ENCODE measurements around the gene TMEM132E.
A peak's percentile ranks its signal among the peaks of the same experiment; 100 is the strongest.

TMEM132E gene

DNA sequence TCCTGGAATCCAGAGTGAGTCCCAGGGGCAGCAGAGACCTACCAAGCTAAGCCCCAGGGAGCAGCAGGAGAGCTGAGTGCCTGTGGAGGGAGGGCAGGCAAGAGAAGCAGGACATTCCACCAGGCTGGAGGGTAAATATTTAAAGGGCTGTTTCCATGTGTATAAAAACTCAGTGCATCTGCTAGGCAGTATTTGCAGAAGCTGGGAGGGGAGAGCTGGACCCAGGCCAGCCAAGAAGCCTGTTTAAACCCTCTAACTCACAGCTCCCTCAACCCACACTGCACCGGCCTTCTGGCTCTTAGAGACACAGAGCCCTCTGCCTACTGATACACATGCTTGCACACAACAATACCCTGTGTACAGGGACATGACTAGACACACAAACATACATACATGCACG lies 22.5 kb upstream of the TMEM132E start:
- TF ChIP-seq, protein P1, sequence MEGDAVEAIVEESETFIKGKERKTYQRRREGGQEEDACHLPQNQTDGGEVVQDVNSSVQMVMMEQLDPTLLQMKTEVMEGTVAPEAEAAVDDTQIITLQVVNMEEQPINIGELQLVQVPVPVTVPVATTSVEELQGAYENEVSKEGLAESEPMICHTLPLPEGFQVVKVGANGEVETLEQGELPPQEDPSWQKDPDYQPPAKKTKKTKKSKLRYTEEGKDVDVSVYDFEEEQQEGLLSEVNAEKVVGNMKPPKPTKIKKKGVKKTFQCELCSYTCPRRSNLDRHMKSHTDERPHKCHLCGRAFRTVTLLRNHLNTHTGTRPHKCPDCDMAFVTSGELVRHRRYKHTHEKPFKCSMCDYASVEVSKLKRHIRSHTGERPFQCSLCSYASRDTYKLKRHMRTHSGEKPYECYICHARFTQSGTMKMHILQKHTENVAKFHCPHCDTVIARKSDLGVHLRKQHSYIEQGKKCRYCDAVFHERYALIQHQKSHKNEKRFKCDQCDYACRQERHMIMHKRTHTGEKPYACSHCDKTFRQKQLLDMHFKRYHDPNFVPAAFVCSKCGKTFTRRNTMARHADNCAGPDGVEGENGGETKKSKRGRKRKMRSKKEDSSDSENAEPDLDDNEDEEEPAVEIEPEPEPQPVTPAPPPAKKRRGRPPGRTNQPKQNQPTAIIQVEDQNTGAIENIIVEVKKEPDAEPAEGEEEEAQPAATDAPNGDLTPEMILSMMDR (IDR thresholded peaks at IDR 0.05) = no peak
- no peak overlapping the region for H3K27ac Mint-ChIP-seq
- H3K4me3 Mint-ChIP-seq = no peak overlapping the region
- H3K4me1 Mint-ChIP-seq = no peaks in the 10 kb centered on the region
- H3K36me3 Mint-ChIP-seq (ENCODE audit: low read depth) = no peaks in the 10 kb centered on the region
- no peaks in the 10 kb centered on the region for H3K9me3 Mint-ChIP-seq
- no peak for DNase-seq
- H3K27me3 Mint-ChIP-seq (ENCODE audit: low read depth, poor library complexity) = peaks cover 34% of the 10 kb centered on the region

DNA sequence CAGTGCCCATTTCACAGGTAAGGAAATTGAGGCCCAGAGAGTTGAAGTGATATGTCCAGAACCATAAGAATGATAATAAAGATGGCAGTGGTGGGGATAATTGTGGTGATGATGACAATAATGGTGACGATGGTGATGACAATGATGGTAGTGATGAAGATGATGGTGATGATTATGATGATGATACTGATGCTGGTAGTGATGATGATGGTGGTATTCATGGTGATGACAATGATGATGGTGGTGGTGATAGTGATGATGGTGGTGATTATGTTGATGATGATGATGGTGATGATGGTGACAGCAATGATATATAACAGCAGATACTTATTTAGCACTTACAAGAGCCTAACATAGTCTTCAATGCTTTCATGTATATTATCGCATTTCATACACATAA lies 18.1 kb upstream of the TMEM132E start:
- no peak for DNase-seq
- Mint-ChIP-seq H3K9me3 (no peaks in the 10 kb centered on the region), H3K27ac (no peak overlapping the region), H3K27me3 (ENCODE audit: low read depth, poor library complexity) (peaks cover 16% of the 10 kb centered on the region), H3K4me3 (no peak overlapping the region), H3K36me3 (ENCODE audit: low read depth) (no peaks in the 10 kb centered on the region), H3K4me1 (no peaks in the 10 kb centered on the region)
- TF ChIP-seq, protein P1 (IDR thresholded peaks at IDR 0.05) = no peak

DNA sequence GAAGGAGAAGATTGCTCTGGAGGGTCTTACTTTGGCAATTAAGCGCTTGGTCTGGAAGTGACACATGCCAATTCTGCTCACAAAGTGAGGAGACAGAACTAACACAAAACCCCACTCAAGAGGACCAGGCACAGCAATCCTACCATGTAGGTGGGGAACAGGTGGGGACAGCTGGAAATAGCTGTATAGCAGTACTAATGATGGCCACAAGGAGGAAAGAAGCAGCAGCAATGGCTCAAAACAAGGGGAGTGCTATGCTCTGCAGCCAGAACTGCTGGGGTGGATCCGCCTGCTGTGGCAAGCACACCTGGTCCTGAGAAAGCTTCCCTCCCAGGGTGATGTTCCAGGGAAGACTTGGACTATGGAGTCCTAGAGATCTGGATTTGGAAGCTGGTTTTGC lies 17.0 kb upstream of the TMEM132E start:
- H3K9me3 Mint-ChIP-seq = no peaks in the 10 kb centered on the region
- H3K4me1 Mint-ChIP-seq = no peaks in the 10 kb centered on the region
- DNase-seq = no peak
- no peak overlapping the region for H3K27ac Mint-ChIP-seq
- peaks cover 16% of the 10 kb centered on the region for H3K27me3 Mint-ChIP-seq (ENCODE audit: low read depth, poor library complexity)
- no peaks in the 10 kb centered on the region for H3K36me3 Mint-ChIP-seq (ENCODE audit: low read depth)
- H3K4me3 Mint-ChIP-seq = no peak overlapping the region
- TF ChIP-seq, protein P1 (IDR thresholded peaks at IDR 0.05) = peak; percentile 44

DNA sequence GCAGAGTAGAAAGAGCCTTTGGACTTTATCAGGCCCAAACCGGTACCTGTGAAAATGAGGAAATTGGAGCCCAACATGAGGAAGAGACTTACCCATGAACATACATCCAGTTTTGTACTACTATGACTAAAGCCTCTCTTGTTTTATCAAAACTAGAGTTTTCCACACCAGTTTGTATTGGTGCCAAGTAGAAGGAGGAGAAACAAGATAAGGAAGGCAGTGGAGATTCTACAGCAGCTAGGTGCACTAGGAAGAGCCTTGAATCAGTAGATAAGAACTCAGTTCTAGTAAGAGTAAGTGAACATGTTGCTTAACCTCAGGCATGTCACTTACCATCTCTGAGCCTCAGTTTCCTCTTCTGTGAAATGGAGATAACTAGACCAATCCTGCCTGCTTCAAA lies 13.7 kb upstream of the TMEM132E start:
- no peaks in the 10 kb centered on the region for H3K4me1 Mint-ChIP-seq
- no peaks in the 10 kb centered on the region for H3K36me3 Mint-ChIP-seq (ENCODE audit: low read depth)
- no peak overlapping the region for H3K27ac Mint-ChIP-seq
- H3K9me3 Mint-ChIP-seq = no peaks in the 10 kb centered on the region
- no peak overlapping the region for H3K4me3 Mint-ChIP-seq
- no peak for DNase-seq
- H3K27me3 Mint-ChIP-seq (ENCODE audit: low read depth, poor library complexity) = peaks cover 16% of the 10 kb centered on the region
- TF ChIP-seq, protein P1 (IDR thresholded peaks at IDR 0.05) = no peak

DNA sequence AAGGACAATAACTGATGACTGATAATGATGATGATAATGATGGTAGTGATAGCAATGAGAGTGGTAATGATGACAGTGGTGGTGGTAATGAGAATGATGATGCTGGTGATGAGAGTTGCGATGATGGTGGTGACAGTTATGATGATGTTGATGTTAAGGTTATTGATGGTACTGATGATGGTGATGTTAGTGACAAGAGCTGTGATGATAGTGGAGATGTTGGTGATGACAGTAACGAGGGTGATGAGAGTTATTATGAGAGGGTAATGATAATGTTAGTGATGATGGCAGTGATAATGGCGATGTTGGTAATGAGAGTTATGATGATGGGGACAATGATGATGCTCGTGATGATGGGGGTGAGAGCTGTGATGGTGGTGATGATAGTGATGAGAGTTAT lies 13.2 kb upstream of the TMEM132E start:
- DNase-seq = no peak
- H3K4me1 Mint-ChIP-seq = no peaks in the 10 kb centered on the region
- no peak overlapping the region for H3K4me3 Mint-ChIP-seq
- no peaks in the 10 kb centered on the region for H3K9me3 Mint-ChIP-seq
- no peak overlapping the region for H3K27ac Mint-ChIP-seq
- H3K27me3 Mint-ChIP-seq (ENCODE audit: low read depth, poor library complexity) = peaks cover 15% of the 10 kb centered on the region
- TF ChIP-seq, protein P1 (IDR thresholded peaks at IDR 0.05) = no peak
- H3K36me3 Mint-ChIP-seq (ENCODE audit: low read depth) = no peaks in the 10 kb centered on the region

DNA sequence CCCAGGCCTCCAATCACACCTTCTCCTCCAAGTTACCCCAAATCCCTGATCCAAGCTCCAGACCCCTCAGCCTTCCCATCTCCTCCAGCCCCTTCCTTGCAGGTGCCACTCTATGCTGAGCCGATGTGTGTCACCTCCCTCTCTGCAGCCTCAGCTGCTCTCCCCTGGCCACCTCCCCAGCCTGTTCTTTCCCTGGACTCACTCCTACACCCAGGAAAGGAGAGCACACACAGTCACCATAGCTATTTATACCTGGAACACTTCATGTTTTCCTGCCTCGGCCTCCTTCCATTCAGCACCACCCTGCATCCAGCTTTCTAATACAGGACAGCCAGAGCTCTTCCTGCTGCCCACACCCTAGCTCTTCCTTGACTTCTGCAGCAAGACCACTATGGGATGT lies 12.5 kb upstream of the TMEM132E start:
- no peaks in the 10 kb centered on the region for H3K4me1 Mint-ChIP-seq
- no peaks in the 10 kb centered on the region for H3K36me3 Mint-ChIP-seq (ENCODE audit: low read depth)
- no peak overlapping the region for H3K4me3 Mint-ChIP-seq
- TF ChIP-seq, protein P1 (IDR thresholded peaks at IDR 0.05) = no peak
- H3K9me3 Mint-ChIP-seq = no peaks in the 10 kb centered on the region
- DNase-seq = no peak
- peaks cover 8% of the 10 kb centered on the region for H3K27me3 Mint-ChIP-seq (ENCODE audit: low read depth, poor library complexity)
- H3K27ac Mint-ChIP-seq = no peak overlapping the region
